NCI-H526 treated with DMSO at 0.1 percent for 48 hours (cell line): Measurements from ENCODE around the gene ANKRD30B.
"Not testable (repeated sequence)": the region's sequence is repeated elsewhere in the genome, so short reads cannot be mapped to it uniquely, and the experiment has no call there.

Source experiments
- DNase-seq: peaks from one replicate; lab custom pipeline; 2025; lab: John Stamatoyannopoulos, UW

ANKRD30B gene

GRCh38 chr18:14851533-14851932 is 103.6 kb downstream of the ANKRD30B start:
- DNase-seq = not testable (repeated sequence)

GRCh38 chr18:14855634-14856033 is 107.7 kb downstream of the ANKRD30B start:
- not testable (repeated sequence) for DNase-seq

DNA sequence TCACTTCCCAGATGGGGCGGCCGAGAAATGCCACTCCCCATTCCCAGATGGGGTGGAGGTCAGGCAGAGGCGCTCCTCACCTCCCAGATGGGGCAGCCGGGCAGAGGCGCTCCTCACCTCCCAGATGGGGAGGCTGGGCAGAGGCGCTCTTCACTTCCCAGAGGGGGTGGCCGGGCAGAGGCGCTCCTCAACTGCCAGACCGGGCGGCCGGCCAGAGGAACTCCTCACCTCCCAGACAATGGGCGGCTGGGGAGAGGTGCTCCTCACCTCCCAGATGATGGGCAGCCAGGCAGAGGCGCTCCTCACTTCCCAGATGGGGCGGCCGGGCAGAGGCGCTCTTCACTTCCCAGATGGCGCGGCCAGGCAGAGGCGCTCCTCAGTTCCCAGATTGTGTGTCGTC is 108.3 kb downstream of the ANKRD30B start:
- DNase-seq = not testable (repeated sequence)

DNA sequence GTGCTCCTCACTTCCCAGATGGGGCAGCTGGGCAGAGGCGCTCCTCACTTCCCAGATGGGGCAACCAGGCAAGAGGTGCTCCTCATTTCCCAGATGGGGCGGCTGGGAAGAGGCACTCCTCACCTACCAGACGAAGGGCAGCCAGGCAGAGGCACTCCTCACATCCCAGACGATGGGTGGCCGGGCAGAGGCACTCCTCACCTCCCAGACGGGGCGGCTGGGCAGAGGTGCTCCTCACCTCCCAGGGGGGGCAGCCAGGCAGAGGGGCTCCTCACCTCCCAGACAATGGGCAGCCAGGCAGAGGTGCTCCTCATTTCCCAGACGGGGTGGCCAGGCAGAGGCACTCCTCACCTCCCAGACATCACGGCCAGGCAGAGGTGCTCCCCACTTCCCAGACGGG is 110.5 kb downstream of the ANKRD30B start:
- DNase-seq = not testable (repeated sequence)

DNA sequence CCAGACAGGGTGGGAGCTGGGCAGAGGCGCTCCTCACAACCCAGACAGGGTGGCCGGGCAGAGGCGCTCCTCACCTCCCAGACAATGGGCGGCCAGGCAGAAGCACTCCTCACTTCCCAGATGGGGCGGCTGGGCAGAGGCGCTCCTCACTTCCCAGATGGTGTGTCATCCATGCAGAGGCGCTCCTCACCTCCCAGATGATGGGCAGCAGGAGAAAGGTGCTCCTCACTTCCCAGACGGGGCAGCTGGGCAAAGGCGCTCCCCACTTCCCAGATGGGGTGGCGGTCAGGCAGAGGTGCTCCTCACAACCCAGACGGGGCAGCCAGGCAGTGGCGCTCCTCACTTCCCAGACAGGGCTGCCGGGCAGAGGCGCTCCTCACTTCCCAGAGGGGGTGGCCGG is 112.0 kb downstream of the ANKRD30B start:
- not testable (repeated sequence) for DNase-seq

DNA sequence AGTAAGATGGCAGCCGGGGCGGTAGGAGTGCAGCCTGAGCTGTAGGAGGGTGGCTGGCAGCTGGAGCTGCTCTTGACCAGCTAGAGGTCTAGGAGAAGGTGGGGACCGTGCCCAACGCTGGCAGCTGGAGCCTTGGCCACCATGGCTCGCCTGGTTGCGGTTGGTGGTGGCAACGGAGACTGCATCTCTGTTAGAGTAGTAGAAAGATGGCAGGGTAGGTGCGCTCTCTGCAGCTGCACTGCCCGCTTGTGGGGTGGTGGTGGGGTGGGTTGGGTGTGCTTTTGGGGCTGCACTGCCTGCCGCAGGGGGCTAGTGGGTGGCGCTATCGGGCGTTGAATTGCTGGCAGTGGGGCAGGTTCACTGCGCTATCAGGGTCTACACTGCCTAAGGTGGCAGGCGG is 118.5 kb downstream of the ANKRD30B start:
- not testable (repeated sequence) for DNase-seq

DNA sequence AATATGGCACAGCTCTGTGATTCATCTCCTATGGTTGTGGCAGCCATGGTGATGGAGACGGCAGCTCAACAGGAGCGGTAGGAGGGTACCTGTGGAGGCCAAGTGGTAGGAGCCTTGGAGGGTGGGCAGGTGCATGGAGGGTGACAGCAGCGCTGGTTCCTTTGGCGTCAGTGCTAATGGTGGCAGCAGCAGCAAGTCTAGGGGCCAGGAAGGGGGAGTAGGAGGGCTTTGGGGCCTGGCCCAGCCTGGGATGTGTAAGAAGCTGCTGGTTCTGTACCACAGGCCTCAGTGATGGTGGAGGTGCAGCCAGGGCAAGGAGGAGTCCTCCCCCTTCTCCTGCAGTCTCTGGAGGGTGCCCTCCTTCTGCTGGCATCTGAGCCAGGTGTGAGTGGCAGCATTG is 120.0 kb downstream of the ANKRD30B start:
- DNase-seq = not testable (repeated sequence)

- not testable (repeated sequence) for DNase-seq
Observed at GRCh38 chr18:14868825-14869224, 120.9 kb downstream of the ANKRD30B start.

DNA sequence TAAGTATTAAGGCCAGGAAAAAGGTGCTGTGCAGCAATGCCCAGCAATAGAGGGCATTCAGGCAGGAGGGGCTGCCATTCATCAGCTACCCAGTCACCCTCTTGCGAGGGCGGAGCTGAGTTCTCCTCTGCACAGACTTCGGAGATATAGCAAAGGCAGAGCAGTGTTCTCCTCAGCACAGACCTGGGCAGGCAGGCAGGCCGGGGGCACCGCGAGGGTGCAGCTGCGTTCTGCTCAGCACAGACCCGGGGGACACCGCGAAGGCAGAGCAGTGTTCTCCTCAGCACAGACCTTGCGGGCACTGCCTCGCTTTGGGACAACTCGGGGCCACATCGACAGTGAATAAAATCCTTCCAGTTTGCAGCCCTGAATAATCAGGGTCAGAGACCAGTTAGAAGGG is 130.9 kb downstream of the ANKRD30B start:
- not testable (repeated sequence) for DNase-seq

GRCh38 chr18:14900435-14900834 is 152.5 kb downstream of the ANKRD30B start:
- no peak for DNase-seq
